ENCODE data around the gene GAL3ST2.

DNA sequence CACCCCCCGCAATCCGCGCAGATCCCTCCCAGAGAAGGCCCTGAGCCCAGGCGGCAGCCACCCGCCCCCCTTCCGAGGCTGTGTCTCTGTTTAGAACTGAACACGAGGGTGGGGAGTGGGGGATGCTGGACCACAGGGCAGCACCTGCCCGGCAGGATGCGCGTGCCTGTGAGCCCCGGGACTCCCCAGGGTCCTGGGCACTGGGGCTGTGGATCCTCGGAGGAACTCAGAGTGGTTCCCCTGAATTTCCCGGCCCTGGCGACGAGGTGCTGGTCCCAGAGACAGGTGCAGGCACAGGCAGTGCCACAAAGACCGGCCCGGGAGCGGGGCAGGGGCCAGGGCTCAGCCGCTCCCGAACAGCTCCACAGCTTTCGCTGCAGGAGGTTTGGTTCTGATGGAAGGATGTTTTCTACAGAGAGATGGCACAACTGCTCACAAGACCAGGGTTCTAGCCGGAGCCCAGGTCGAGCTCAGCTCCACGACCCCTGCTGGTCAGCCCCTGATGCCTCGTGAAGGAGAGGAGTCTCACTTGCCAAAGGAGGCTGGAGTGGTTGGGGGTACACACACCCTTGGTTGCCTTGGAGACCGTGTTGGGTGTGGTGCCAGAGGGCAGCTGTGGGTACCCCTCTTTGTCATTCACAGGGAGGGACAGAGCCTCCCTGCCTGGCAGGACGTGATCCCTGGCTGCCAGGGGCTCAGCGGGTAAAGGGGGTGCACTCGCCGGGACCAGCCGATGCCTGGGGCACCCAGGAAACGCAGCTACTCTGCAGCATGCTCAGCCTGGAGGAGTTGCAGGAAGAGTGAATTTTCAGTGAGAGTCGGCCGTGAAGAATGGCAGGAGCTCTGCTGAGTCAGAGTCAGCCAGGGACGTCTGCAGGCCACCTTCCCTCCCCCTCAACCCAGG is 28.0 kb downstream of the GAL3ST2 start:
- TF ChIP-seq CTCF (conservative IDR thresholded peaks at IDR 0.05; ENCODE audit: low read length) (peak; percentile 49), EZH2phosphoT487 (IDR thresholded peaks at IDR 0.05; ENCODE audit: borderline replicate concordance, low read depth, low read length) (no peak)
